Measurements from ENCODE around the gene CDKN2B-AS1. TPM values are rescaled to one million over a fixed set of nuclear protein-coding genes. Genes with fewer than 3 reads are reported as not detected.
"Not testable (repeated sequence)": the region's sequence is repeated elsewhere in the genome, so short reads cannot be mapped to it uniquely, and the experiment has no call there.

Gene CDKN2B-AS1
- total RNA-seq, 1 donor from 2014 or later, result 2.4 TPM

GRCh38 chr9:22054529-22054928, 59.9 kb downstream of the CDKN2B-AS1 start:
- no peak for ATAC-seq
- no peaks in the 10 kb centered on the region for H3K4me1 ChIP-seq
- no peak overlapping the region for H3K4me3 ChIP-seq
- H3K27ac ChIP-seq, result no peak overlapping the region
- no peaks in the 10 kb centered on the region for H3K36me3 ChIP-seq
- DNase-seq, result no peak
- no peaks in the 10 kb centered on the region for H3K9me3 ChIP-seq
- intact Hi-C loops (cut with DNase I), result no loop called here
- TF ChIP-seq, protein P1, sequence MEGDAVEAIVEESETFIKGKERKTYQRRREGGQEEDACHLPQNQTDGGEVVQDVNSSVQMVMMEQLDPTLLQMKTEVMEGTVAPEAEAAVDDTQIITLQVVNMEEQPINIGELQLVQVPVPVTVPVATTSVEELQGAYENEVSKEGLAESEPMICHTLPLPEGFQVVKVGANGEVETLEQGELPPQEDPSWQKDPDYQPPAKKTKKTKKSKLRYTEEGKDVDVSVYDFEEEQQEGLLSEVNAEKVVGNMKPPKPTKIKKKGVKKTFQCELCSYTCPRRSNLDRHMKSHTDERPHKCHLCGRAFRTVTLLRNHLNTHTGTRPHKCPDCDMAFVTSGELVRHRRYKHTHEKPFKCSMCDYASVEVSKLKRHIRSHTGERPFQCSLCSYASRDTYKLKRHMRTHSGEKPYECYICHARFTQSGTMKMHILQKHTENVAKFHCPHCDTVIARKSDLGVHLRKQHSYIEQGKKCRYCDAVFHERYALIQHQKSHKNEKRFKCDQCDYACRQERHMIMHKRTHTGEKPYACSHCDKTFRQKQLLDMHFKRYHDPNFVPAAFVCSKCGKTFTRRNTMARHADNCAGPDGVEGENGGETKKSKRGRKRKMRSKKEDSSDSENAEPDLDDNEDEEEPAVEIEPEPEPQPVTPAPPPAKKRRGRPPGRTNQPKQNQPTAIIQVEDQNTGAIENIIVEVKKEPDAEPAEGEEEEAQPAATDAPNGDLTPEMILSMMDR (IDR thresholded peaks at IDR 0.05), result no peak
- no peaks in the 10 kb centered on the region for H3K27me3 ChIP-seq (ENCODE audit: low read depth)

DNA sequence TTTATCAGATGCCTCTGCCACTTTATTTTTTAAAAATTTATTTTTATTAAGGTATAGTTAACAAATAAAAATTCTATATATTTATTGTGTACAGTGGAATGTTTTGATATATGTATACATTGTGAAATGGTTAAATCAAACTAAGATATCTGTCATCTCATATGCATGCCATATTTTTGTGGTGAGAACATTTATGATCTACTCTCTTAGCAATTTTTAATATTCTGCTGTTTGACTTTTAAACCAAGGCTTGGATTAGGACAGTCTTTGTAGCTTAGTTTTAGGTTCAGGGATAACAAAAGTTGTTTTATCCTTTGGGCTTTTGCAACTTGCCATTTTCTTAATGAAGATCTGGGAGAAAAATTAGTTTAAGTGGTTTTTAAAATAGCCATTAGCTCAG, 60.5 kb downstream of the CDKN2B-AS1 start:
- no peak for ATAC-seq
- Histone ChIP-seq H3K4me3 (no peak overlapping the region), H3K27me3 (ENCODE audit: low read depth) (no peaks in the 10 kb centered on the region), H3K9me3 (no peaks in the 10 kb centered on the region), H3K36me3 (no peaks in the 10 kb centered on the region), H3K4me1 (no peaks in the 10 kb centered on the region), H3K27ac (no peak overlapping the region)
- intact Hi-C loops (cut with DNase I), result no loop called here
- DNase-seq, result no peak
- TF ChIP-seq, protein P1 (IDR thresholded peaks at IDR 0.05), result no peak

- Histone ChIP-seq H3K4me1 (no peaks in the 10 kb centered on the region), H3K27ac (no peak overlapping the region), H3K27me3 (ENCODE audit: low read depth) (no peaks in the 10 kb centered on the region), H3K4me3 (no peak overlapping the region), H3K36me3 (no peaks in the 10 kb centered on the region), H3K9me3 (no peaks in the 10 kb centered on the region)
- intact Hi-C loops (cut with DNase I), result no loop called here
- TF ChIP-seq, protein P1 (IDR thresholded peaks at IDR 0.05), result no peak
- no peak for ATAC-seq
- DNase-seq, result no peak
Measured at GRCh38 chr9:22056402-22056801, 61.8 kb downstream of the CDKN2B-AS1 start.

GRCh38 chr9:22057972-22058371, 63.4 kb downstream of the CDKN2B-AS1 start:
- H3K27ac ChIP-seq; H3K4me1 ChIP-seq; intact Hi-C loops (cut with DNase I); H3K4me3 ChIP-seq; H3K9me3 ChIP-seq; H3K36me3 ChIP-seq; H3K27me3 ChIP-seq (ENCODE audit: low read depth); DNase-seq; ATAC-seq: not testable (repeated sequence)

- Histone ChIP-seq H3K27ac (no peak overlapping the region), H3K9me3 (no peaks in the 10 kb centered on the region), H3K27me3 (ENCODE audit: low read depth) (no peaks in the 10 kb centered on the region), H3K4me1 (no peaks in the 10 kb centered on the region), H3K36me3 (no peaks in the 10 kb centered on the region), H3K4me3 (no peak overlapping the region)
- intact Hi-C loops (cut with DNase I), result no loop called here
- peak in 1 of 2 donors; percentile 44 for ATAC-seq
- no peak for DNase-seq
- TF ChIP-seq, protein P1 (IDR thresholded peaks at IDR 0.05), result no peak
Measured at GRCh38 chr9:22060831-22061383, 66.3 kb downstream of the CDKN2B-AS1 start.

DNA sequence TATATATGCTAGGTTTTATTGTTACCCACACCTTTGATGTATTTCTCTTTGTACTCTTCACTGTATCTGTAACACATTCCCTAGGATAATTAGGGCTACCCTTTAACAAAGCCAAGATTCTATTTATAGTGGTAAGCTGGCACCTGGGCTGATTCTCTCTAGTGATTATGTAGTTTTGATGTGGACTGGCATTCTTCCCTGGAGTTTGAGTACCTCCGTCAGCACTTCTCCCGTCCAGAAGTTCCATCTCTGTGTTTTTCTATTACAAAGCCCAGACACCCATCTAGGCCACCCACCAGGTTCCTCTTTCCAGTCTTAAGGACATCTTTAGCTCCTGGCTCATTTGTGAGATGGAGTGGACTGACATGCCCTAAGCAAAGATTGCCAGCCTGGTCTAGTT, 70.4 kb downstream of the CDKN2B-AS1 start:
- no peak overlapping the region for H3K27ac ChIP-seq
- ATAC-seq, result no peak
- TF ChIP-seq, protein P1 (IDR thresholded peaks at IDR 0.05), result no peak

More for the DNA sequence above, 70.4 kb downstream of the CDKN2B-AS1 start:
- Histone ChIP-seq H3K27me3 (ENCODE audit: low read depth) (no peaks in the 10 kb centered on the region), H3K4me1 (no peaks in the 10 kb centered on the region), H3K4me3 (no peak overlapping the region), H3K9me3 (no peaks in the 10 kb centered on the region), H3K36me3 (no peaks in the 10 kb centered on the region)
- intact Hi-C loops (cut with DNase I), result no loop called here
- DNase-seq, result no peak

Data from lower lobe of right lung (tissue), 2 donors.